HG03135 (cell line): Measurements from ENCODE around the gene PRKG1.
"Not testable (repeated sequence)": the region's sequence is repeated elsewhere in the genome, so short reads cannot be mapped to it uniquely, and the experiment has no call there.

Experiments used
- ATAC-seq: cut with Tn5 transposase; IDR thresholded peaks from one replicate; pipeline ENCODE4 v1.9.1; 2021; ENCODE audit warnings: mild to moderate bottlenecking, moderate library complexity; ENCODE audit not compliant: unreplicated experiment

Gene PRKG1

DNA sequence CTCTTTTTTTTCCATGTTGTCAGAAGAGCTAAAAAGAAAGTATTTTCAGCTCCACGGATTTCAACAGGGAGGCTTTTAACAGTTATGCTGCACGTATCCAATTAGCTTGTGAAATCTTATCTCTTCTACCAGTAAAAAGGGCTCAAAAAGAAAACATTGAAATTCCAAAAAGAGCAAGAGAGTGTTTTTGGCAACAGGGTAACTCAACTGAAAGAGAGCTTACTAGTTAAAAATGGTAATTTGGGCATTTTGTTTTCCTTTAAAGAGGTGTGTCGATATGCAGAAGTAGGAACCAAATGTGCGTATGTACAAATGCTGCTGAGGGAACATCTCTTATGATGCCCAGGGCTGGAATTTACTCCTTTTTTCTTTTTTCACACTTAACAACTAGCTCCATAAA lies 292.8 kb downstream of the PRKG1 start:
- no peak for ATAC-seq

DNA sequence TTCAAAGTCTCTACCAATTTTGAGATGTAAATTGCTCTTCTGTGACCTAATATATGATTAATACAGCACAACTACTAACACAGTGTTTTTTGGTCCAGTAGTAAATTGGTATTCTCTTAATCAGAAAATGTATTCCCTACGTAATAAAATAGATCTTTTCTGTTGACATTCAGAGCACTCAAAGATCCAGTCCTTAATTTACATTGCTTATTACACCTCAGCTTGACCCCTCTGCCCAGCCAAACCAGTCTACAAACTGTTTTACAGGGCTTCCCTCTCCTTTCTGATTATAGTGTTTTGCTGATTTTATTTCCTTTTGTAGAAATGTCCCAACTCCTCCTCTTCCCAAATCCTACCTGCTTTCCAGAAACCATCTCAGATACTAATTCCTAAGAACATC lies 293.4 kb downstream of the PRKG1 start:
- no peak for ATAC-seq

DNA sequence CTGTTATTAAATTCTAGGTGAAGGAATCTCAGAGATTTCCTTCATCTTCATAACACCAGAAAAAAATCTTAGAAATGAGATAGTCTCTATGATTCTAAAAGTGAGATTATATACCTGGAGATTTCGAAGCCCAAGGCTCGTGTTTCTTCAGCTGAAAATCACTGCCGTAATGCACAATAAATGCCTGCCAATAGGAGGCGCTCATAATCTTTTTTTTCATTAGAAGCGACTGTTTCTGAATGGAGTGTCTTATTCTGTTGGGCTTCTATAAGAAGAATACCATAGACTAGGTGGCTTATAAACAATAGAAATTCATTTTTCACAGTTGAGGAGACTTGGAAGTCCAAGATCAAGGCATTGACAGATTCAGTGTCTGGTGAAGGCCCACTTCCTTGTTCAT lies 294.7 kb downstream of the PRKG1 start:
- ATAC-seq: no peak

DNA sequence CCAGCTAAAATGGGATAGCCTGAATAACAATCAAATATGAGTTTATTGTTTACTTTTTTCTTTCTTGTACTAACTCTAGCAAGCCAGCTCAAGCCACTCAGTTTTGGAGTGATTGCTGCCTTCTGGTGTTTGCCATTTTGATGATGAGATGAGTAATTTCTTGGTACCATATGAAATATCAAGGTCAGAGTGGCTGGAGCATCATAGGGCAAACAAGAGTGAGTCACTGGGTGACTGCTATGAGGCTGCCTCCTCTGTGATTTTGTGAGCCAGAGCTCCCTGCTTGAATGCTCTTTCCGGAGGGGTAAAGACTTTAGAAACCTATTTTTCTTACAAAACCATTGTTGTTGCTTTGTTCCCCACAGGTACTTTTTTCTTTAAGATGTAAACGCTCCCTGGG lies 295.6 kb downstream of the PRKG1 start:
- no peak for ATAC-seq

DNA sequence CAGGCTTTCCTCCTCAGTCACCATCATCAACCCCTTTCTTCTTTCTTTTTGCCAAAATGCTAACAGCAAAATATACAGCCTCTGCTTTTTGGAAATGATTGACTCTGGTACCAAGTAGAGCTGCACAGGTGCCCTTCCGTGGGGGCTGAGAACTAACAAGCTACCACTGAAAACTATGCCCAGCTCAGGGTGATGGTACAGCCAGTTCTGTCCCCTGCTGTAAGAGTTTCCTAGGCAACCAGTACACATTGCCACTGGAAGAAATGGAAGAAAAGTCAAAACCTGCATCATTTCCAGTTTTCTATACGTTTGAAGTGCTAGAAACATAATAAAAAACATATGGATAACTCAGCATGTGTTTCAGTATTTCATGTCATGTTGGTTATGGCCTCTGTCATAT lies 297.5 kb downstream of the PRKG1 start:
- no peak for ATAC-seq

DNA sequence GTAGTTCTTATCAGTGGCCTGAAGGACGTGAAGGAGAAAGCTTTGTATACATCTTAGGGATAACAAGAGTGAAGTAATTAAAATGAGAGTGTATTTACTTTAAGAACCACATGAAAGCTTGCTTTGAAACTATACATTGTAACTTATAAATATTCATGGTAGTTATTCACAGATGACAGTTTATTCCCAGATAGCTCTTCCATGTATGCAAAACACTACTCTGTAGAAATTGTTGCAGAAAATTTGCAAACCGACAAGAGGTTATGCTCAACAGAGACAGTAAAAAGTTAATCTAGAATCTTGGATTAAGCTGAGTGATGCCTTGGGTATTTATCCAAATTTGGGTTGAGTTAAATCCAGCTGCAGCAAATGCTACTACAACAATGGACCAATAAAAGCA lies 301.5 kb downstream of the PRKG1 start:
- ATAC-seq: no peak

DNA sequence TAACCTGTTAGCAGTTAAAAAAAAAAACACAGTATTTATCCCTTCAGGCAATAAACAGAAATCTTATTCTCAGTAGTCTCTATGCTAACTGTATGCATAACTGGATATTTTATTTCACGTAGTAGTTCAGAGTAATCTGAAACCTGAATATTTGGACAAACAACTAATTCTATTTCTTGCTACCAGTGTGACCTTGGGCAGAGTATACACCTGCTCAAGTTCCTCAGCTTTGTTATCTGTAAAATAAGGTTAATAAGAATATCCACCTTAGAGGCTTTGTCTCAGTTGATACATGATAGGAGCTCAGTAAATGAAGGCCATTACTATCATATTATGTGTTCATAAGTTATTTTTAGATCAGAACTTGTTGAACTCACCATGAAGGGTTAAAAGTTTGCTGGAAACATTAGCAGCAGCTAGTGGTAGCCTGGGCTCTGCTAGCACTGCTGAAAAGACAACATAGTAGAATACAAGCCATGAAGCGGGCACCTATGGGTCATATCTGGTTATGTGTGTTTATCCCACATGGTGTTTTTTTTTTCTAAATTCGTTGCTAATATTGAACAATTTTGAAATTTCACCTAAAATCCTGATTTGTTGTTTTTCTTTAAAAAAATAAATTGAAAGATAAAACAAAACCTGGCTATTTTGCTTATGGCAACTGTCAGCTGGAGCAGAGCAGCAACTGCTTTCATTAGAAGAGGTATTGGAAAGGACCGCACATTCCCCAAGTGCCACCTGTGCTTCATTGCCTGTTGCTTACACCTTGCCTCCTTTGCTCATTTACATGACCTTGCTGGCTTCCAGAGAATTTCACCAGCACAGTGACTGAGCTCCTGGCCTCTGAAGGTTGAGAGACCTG lies 303.0 kb downstream of the PRKG1 start:
- no peak for ATAC-seq

DNA sequence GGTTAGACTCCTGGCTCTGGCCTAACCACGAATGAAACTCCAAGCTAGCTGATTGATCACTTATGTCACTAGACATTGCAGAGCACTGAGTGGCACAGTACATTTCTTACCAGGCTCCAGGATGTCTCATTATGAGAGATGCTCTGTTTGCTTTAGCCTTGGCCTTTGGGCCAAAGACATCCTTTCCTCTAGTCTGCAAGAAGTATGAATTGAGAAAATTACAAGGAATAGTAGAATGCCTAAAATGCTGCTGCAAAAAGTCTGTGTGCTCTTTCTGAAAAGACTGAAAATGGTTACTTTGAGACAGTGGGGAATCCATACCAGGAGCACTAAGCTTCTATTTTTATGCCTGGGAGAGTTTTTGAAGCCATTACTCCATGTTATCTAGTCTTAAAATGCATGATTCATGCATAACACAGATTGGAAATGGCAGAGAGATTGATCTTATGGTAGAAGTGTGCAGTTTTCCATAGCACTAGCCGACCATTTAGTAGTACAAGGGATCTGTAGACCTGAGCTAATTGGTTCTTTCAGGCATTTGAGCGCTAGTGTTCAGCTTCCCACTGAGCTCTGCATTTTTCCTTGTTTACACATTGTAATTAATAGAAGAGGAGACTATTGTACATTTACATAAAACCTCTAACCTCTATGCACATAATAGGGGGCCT lies 303.8 kb downstream of the PRKG1 start:
- no peak for ATAC-seq

DNA sequence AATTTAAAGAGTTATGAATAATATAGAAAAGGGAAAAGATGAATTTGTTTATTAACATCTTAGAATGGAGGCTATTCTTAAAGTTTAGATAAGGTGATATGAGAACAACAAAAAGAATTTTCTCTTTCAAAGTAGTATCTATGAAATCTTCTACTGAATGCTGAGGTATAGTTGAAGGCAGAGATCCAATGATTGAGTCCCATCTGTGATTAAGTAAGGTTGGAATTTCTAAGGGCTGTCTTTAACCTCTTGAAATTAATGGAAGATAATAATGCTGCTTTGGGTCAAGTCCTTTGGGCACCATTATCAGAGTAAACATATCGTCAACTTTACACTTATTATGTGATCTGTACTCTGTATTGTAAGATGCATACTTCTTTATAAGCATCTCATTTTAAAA lies 307.9 kb downstream of the PRKG1 start:
- ATAC-seq: no peak

DNA sequence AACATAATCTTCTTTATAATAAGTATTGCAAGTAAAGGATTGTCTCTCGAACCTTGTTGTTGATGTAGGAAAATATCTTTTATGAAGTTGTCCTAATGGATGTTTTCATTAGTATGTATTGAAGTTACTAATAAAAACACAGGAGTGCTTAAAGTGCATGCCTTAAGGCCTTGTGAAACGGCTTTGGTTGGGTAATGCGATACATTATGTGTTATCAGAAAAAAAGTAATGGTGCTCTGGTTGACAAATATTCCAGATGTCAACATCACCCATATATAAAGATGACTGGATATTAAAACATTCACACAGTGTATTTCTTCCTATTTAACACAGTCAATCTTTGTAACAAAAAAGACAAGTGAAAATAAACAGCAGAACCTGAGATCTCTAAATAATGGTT lies 310.7 kb downstream of the PRKG1 start:
- ATAC-seq: no peak

DNA sequence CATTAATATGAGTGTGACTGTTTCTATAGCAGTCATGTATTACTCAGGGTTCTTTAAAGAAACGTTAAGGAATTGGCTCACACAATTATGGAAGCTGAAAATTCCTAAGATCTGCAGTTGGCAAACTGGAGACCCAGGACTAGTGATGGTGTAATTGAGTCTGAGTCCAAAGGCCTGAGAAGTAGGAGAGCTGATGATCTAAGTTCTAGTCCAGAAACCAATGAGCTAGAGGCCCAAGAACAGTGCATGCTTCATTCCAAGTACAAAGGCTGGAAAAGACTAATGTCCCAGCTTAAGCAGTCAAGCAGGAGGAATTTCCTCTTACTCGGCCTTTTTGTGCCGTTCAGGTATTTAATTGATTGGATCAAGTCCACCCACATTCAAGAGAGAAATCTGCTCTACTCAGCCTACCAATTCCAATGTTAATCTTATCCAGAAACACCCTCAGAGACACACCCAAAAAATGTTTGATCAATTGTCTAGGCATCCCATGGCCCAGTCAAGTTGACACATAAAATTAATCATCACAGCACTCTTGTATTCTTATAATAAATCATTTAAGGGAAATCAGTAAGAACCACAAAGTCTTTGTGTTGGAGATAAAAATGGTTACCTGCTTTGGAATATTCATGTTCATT lies 312.1 kb downstream of the PRKG1 start:
- no peak for ATAC-seq

DNA sequence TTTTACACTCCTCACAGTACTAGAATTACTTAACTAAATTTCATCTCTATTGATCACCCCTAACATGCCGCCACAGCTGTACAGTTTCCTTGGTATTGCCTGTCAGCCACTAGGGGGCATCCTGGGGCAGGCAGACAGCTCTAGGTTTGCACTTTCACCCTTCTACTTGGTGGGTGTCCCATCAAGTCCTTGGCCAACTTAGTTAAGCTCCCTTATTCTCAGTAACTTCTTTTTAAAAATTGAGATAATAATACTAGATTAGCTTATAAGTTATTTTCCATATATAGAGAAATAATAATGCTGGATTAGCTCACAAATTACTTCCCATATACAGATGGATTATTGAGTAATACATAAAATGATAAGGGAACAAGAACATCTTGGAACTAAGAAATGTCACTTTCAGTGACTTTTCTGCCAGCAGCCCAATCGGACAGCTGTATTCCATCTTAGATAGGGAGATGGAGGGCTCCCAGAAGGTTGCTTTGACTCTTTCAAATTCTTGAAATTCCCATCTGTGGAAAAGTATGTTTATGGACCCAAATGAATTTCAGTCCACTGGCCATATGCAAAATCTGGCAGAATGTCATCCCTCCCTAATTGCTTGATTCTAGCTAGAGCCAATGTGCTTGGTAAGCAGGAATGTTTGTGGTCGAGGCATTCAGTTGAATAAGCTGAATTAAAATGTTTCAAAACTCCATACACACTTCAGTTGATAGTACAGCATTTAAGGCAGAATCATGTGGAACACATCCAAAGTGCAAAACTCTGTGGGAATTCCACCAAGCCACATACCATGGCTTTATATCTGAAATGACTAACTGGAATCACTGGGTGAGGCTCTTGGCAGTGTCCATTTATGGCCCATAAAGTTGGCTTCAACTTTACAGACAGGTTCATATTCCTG lies 315.4 kb downstream of the PRKG1 start:
- ATAC-seq: peak; percentile 77

DNA sequence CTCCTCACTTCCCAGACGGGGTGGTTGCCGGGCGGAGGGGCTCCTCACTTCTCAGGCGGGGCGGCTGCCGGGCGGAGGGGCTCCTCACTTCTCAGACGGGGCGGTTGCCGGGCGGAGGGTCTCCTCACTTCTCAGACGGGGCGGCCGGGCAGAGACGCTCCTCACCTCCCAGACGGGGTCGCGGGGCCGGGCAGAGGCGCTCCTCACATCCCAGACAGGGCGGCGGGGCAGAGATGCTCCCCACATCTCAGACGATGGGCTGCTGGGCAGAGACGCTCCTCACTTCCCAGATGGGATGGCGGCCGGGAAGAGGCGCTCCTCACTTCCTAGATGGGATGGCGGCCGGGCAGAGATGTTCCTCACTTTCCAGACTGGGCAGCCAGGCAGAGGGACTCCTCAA lies 318.7 kb downstream of the PRKG1 start:
- not testable (repeated sequence) for ATAC-seq

DNA sequence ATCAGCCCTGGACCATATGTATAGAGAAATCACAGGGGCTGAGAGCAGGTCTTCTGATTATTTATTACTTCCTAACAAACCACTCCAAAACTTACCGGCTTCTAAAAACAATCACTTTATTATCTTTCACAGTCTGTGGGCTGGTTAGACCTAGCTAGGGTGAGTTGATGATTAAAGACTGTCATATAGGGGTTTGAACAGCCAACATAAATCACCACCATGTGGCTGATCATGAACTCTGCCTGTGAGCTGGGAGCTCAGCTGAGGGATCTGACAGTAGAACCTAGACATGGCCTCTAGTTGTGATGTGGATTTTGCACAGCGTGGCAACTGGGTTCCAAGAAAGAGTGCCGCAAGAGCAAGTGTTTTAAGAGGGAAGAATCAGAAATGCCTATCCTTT lies 319.8 kb downstream of the PRKG1 start:
- no peak for ATAC-seq

DNA sequence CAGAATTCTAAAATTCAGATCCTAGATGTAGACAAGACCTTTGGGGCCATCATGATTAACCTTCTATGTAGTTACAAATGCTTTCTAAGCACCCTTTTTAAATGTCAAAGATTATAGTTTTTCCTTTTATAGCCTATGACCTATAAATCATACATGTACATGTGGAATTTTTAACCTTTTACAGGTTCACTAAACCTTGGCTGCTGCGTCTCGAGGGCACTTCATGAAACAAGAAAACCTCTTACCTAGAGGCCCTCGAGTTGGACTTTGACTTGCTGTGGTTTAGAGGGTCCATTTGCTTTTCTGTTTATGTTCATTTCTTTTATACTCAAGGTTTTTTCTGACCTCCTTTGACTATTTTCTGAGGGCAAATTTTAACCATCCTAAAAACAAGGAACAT lies 323.0 kb downstream of the PRKG1 start:
- no peak for ATAC-seq

DNA sequence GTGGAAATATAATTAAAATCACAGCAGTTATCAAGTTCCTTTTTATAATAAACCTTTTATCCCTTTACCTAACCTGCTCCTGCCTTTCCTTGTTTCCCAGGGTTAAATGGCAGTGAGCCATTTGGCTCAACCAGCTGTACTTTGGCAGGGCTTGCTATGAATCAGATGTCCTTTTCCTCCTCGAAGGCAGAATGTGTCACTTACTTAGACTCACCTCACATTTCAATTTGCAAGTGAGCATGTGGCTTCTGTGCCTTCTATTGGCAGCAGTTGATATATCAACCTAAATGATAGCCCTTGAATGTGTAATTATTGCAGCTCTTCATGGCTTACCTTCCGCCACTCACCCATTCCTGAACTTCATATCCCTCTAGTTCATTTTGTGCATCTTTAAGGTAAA lies 323.4 kb downstream of the PRKG1 start:
- ATAC-seq: no peak

DNA sequence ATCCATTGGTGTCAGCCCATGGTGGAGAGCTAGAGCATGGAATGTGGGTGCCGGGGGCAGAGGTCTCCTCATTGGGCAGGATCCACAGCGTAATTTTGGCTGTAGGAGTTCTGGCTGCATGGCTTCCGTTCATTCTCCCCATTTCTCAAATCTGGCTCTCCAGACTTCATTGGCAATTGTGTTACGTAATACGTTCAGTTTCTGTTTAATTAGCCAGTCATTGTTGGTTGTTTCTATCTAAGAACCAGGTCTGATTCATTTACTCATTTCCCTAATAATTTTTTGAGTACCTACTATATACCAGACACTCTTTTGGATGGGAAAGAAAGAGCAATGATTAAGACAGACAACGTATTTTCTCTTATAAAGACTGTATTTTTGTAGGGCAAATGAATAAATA lies 325.6 kb downstream of the PRKG1 start:
- no peak for ATAC-seq

DNA sequence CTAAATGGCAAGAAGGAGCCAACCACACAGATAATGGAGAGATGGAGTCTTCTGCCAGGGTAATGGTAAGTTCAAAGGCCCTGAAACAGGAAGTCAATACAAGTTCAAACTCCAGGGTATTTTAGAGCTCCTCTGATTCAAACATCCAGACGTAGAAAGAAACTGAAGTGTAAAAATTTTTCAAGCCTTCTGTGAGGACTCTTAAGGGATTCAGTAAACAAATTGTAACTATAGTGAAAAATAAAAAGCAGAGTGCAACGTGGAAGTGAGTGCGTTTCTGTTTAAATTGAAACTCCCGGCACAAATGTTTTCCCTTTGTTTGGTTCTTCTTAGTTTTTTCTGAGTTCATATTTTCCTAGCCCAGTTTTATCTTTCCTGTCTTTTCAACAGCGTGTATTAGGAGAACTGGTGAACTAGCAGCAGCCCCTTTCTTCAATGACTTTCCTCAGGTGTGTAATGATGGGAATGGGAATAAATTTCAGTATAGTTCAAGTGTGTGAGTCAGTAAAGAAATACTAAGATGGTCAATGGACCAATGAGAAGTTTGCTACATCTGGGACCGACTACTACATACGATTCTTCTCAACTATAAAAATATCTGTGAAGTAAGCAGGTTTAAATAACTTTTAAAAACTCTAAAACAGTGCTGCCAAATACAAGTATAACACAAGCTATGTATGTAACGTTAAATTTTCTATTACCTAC lies 326.3 kb downstream of the PRKG1 start:
- no peak for ATAC-seq

DNA sequence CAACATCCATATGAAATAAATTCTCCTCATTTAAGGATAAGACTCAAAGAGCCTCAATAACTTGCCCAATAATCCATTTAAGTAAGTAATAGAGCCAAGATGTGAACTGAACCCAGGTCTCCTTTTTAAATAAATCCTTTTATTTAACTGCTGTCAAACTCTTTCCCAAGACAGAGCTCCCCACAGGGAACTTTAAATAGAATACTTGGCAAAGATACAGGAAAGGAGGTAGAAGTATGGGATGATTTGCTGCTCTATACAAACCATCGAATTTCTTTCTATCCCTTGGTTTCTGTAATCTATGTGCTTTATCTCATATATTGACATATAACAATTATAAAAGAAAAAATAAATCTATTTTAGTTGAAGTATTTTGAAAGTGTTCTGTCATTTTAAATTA lies 329.2 kb downstream of the PRKG1 start:
- no peak for ATAC-seq

DNA sequence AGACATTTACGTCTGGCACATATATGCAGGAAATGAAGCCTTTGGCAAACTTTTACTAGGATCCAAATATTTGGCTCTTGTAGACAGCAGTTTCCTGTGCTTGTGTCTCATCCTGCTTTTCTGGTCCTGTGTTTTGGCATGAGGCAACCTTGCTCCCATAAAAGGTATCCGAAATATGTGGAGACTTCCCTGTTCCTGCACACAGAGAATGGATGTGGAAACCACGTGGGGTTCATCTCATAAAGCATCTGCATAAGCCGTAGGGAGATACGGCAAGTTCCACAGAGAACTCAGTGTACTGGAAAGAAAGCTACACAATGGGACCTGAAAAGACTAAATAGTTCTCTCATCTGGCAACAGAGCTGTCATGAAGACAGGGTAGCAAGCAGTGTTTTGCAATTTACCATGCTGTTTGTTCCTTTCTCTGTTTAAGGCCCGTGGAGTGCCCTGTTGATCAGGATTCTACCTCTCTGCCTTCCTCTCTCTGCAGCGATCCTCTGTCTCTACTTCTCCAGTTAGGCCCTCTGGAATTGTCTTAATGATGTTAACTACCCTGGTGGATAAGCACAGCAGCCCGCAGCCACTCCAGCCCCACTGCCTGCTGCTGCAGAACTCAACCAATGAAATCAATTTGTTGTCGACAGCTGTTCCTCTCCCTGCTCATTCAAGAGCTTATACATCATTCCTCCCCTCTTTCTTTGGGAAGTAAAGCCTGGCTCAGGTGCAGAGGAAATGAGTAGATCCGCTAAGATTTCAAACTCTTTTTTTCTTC lies 331.5 kb downstream of the PRKG1 start:
- no peak for ATAC-seq
